HCT116 (cell line): ENCODE measurements around the gene ACTN4. TPM values are rescaled to one million over a fixed set of nuclear protein-coding genes. Genes with fewer than 3 reads are reported as not detected.

Source experiments
- ATAC-seq: fragments of 200-7000 bp; cut with Tn5 transposase; 2 replicates; pipeline ENCODE4 v1.9.1; 2020; ENCODE audit warnings: mild to moderate bottlenecking, moderate library complexity
- BruUV-seq: library from RNA; stranded (reverse); fragments of 400-500 nt; replicated peaks from 2 replicates; lab custom pipeline; 2021; lab: Mats Ljungman, UMichigan
- CTCF ChIA-PET: fragments of 300-600 bp; sonication (Branson Sonifier 250); formaldehyde crosslinking; loops from one replicate; lab custom pipeline; 2021; ENCODE audit warnings: antibody characterized with exemption; lab: Charles Lee
- POLR2A ChIA-PET: fragments of 300-600, 350-600 bp; sonication (Branson Sonifier 250); formaldehyde crosslinking; loops from one replicate; lab custom pipeline; 2021; ENCODE audit warnings: antibody characterized with exemption; lab: Charles Lee
- RAD21 ChIA-PET, 2 experiments: fragments of 300-600 bp; sonication (Branson Sonifier 250); formaldehyde crosslinking; loops; one replicate each; lab custom pipeline; 2023; ENCODE audit warnings: low total read pairs in 2 of 2; ENCODE audit not compliant: uncharacterized antibody in 2 of 2, unreplicated experiment in 2 of 2, low non-redundant PET in 1 of 2; lab: Charles Lee
- DNase-seq: peaks from one replicate; pipeline ENCODE4 v3.0.0-alpha.2; 2010; ENCODE audit warnings: low read depth, low spot score
- H2AFZ ChIP-seq: fragments of 200-600 bp; shearing (Covaris generic), sonication (generic); 2 replicates; pipeline ENCODE4 v1.6.1; 2017; ENCODE audit warnings: low read depth, mixed run types, mixed read lengths, antibody characterized with exemption, low read length; ENCODE audit not compliant: poor library complexity, severe bottlenecking
- H3K27ac ChIP-seq: 2 replicates; pipeline ENCODE4 v1.5.1; 2012; ENCODE audit warnings: low read depth, low read length
- H3K27me3 ChIP-seq: fragments of 200-600 bp; sonication (generic); 2 replicates; pipeline ENCODE4 v1.6.1; 2016; ENCODE audit warnings: mixed run types, low read length, mixed read lengths; ENCODE audit not compliant: insufficient read depth
- H3K36me3 ChIP-seq, 2 experiments: fragments of 200-500 bp in 1 of 2; fragments of 200-600 bp in 1 of 2; sonication (Bioruptor generic) in 1 of 2; sonication (generic) in 1 of 2; 2 replicates each; pipeline versions ENCODE4 v1.5.1 to v1.6.1; 2014 to 2016; ENCODE audit warnings: low read length in 2 of 2, inconsistent platforms in 1 of 2, mixed read lengths in 1 of 2, mixed run types in 1 of 2; ENCODE audit not compliant: insufficient read depth in 2 of 2, control insufficient read depth in 1 of 2
- H3K4me1 ChIP-seq, 2 experiments: fragments of 200-600 bp in 1 of 2; sonication (generic) in 1 of 2; 2 replicates each; pipeline versions ENCODE4 v1.5.1 to v1.6.1; 2012 to 2017; ENCODE audit warnings: low read length in 2 of 2, inconsistent platforms in 1 of 2, mild to moderate bottlenecking in 1 of 2, mixed read lengths in 1 of 2, mixed run types in 1 of 2, moderate library complexity in 1 of 2; ENCODE audit not compliant: insufficient read depth in 2 of 2, control insufficient read depth in 1 of 2
- H3K4me2 ChIP-seq: fragments of 200-600 bp; sonication (generic); 2 replicates; pipeline ENCODE4 v1.6.1; 2017; ENCODE audit warnings: mixed run types, low read length, mixed read lengths
- H3K4me3 ChIP-seq, 2 experiments: fragments of 200-600 bp in 1 of 2; sonication (generic) in 1 of 2; replicated peaks in 1 of 2; 2 replicates each; pipeline ENCODE4 v1.5.1; 2011 to 2016; ENCODE audit warnings: low read length in 2 of 2, control low read depth in 1 of 2, low read depth in 1 of 2, mild to moderate bottlenecking in 1 of 2, mixed read lengths in 1 of 2, mixed run types in 1 of 2
- H3K79me2 ChIP-seq: fragments of 200-600 bp; sonication (generic); 2 replicates; pipeline ENCODE4 v1.6.1; 2017; ENCODE audit warnings: mild to moderate bottlenecking, mixed run types, low read length, moderate library complexity, mixed read lengths; ENCODE audit not compliant: insufficient read depth
- H3K9ac ChIP-seq: fragments of 200-600 bp; sonication (generic); 2 replicates; pipeline ENCODE4 v1.6.1; 2016; ENCODE audit warnings: low read length, mixed read lengths
- H3K9me2 ChIP-seq: fragments of 200-600 bp; sonication (generic), shearing (Covaris generic); 2 replicates; pipeline ENCODE4 v1.6.1; 2017; ENCODE audit warnings: mixed run types, mild to moderate bottlenecking, moderate library complexity; ENCODE audit not compliant: insufficient read depth
- H3K9me3 ChIP-seq, 2 experiments: fragments of 200-500 bp in 1 of 2; fragments of 200-600 bp in 1 of 2; sonication (Bioruptor generic) in 1 of 2; sonication (generic) in 1 of 2; 2 replicates each; pipeline ENCODE4 v1.6.1; 2014 to 2017; ENCODE audit warnings: low read length in 2 of 2, mixed read lengths in 2 of 2, inconsistent platforms in 1 of 2, low read depth in 1 of 2, mild to moderate bottlenecking in 1 of 2, mixed run types in 1 of 2, moderate library complexity in 1 of 2; ENCODE audit not compliant: control insufficient read depth in 1 of 2, insufficient read depth in 1 of 2
- H4K20me1 ChIP-seq: fragments of 200-600 bp; sonication (generic), shearing (Covaris generic); 2 replicates; pipeline ENCODE4 v1.6.1; 2017; ENCODE audit warnings: mixed run types, mild to moderate bottlenecking, moderate library complexity; ENCODE audit not compliant: insufficient read depth
- CBX3 ChIP-seq: IDR thresholded peaks from 2 replicates; pipeline ENCODE4 v1.6.1; 2012; ENCODE audit warnings: low read depth
- CEBPB ChIP-seq: IDR thresholded peaks from 2 replicates; pipeline ENCODE4 v1.6.1; 2012; ENCODE audit warnings: low read depth
- EGR1 ChIP-seq: IDR thresholded peaks from 2 replicates; pipeline ENCODE4 v1.6.1; 2012; ENCODE audit warnings: low read depth
- ELF1 ChIP-seq: IDR thresholded peaks from 2 replicates; pipeline ENCODE4 v1.6.1; 2012; ENCODE audit warnings: low read depth, borderline replicate concordance
- EZH2 ChIP-seq: fragments of 200-600 bp; sonication (generic); IDR thresholded peaks from 2 replicates; pipeline ENCODE4 v1.6.1; 2017; ENCODE audit warnings: antibody characterized with exemption, mixed run types
- POLR2A ChIP-seq: IDR thresholded peaks from 2 replicates; pipeline ENCODE4 v1.7.0; 2011; ENCODE audit warnings: borderline replicate concordance; ENCODE audit not compliant: insufficient read depth, insufficient read length; ENCODE audit errors: extremely low read depth
- SIN3A ChIP-seq: IDR thresholded peaks from 2 replicates; pipeline ENCODE4 v1.6.1; 2012; ENCODE audit warnings: low read depth
- TCF7L2 ChIP-seq: IDR thresholded peaks from 2 replicates; pipeline ENCODE4 v1.7.0; 2011; ENCODE audit warnings: borderline replicate concordance, inconsistent platforms; ENCODE audit not compliant: insufficient read depth, insufficient read length; ENCODE audit errors: extremely low read depth
- YY1 ChIP-seq: IDR thresholded peaks from 2 replicates; pipeline ENCODE4 v1.6.1; 2011; ENCODE audit warnings: low read length, low read depth, moderate library complexity, mild to moderate bottlenecking; ENCODE audit not compliant: insufficient replicate concordance; ENCODE audit errors: extremely low read depth
- ZFX ChIP-seq: fragments of 450-650 bp; IDR thresholded peaks from 2 replicates; pipeline ENCODE4 v1.6.1; 2017
- ZNF274 ChIP-seq: fragments of 200-500 bp; sonication (Bioruptor generic); IDR thresholded peaks from 2 replicates; pipeline ENCODE4 v1.6.1; 2014; ENCODE audit warnings: mild to moderate bottlenecking, low read depth, low read length, inconsistent platforms
- intact Hi-C: fragments of 100-400 bp; cut with micrococcal nuclease; formaldehyde crosslinking; loops from 2 replicates; pipeline ENCODE4 v1.10.0; 2022
- total RNA-seq: library from RNA; stranded (reverse); gene quantifications from one replicate; pipeline ENCODE4 v1.2.1, GENCODE V29; 2021; ENCODE audit not compliant: unreplicated experiment
- TF ChIP-seq, protein P1 (sequence below): IDR thresholded peaks from 2 replicates; pipeline ENCODE4 v1.6.1; 2012

Gene ACTN4
- total RNA-seq, 1 experiment from 2014 or later: 651 TPM

DNA sequence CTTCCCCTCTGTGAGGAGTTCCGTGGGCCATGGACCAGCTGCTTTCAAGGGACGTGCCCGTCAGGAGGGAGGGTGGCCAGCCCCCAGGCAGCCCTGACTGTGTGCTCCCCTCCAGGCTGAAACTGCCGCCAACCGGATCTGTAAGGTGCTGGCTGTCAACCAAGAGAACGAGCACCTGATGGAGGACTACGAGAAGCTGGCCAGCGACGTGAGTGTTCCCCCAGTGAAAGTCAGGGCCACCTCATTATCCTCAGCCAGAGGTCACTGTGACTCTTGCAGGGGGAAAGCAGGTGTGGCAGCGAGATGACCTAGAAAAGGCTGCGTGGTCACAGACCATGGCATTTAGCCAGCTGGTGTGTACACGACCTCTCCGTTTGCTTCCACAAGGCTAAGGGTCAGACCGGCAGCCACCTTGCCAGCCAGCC, 66.9 kb downstream of the ACTN4 start:
- RAD21 ChIA-PET: no interaction called here
- POLR2A ChIA-PET: no interaction called here
- BruUV-seq: no TSS peak
- DNase-seq (no peak), ATAC-seq (no peak)
- Histone ChIP-seq H3K27ac (no peak overlapping the region), H3K27me3 (no peaks in the 10 kb centered on the region), H3K4me1 (no peaks in the 10 kb centered on the region; a peak in 1 of 4 replicates), H2AFZ (no peak overlapping the region), H3K36me3 (peaks cover 29 to 71% of the 10 kb centered on the region in 2 experiments), H3K9me2 (no peaks in the 10 kb centered on the region), H4K20me1 (no peaks in the 10 kb centered on the region), H3K4me3 (no peak overlapping the region), H3K79me2 (peaks cover 19% of the 10 kb centered on the region; the same call in 1 of the 2 replicates), H3K9me3 (no peaks in the 10 kb centered on the region), H3K4me2 (no peak overlapping the region), H3K9ac (no peak overlapping the region)
- intact Hi-C loops: no loop called here
- CTCF ChIA-PET: no interaction called here
- no peak for TF ChIP-seq EZH2

DNA sequence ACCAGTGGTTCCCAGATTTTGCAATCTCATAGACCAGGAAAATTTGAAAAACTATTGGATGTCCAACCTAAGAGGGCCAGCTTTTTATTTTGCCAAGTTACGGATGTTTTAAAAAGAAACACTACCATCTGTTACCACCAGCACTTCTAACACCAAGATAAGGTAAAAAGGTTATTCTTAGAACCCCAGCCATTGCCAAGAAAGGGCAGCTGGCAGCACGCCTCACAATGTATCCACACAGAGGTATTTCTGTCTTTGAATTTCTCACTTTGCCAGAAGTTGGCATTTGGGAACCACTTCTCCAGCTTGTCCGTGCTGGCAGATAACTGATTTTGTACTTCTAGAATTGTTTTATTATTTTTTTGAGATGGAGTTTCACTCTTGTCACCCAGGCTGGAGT, 68.1 kb downstream of the ACTN4 start:
- Histone ChIP-seq H2AFZ (no peak overlapping the region), H3K4me3 (no peak overlapping the region), H3K9me3 (no peaks in the 10 kb centered on the region), H3K36me3 (peaks cover 28 to 70% of the 10 kb centered on the region in 2 experiments), H3K9me2 (no peaks in the 10 kb centered on the region), H3K9ac (no peak overlapping the region), H3K27ac (no peak overlapping the region), H4K20me1 (no peaks in the 10 kb centered on the region), H3K27me3 (no peaks in the 10 kb centered on the region), H3K4me1 (no peaks in the 10 kb centered on the region; a peak in 1 of 4 replicates), H3K4me2 (no peak overlapping the region), H3K79me2 (peaks cover 21% of the 10 kb centered on the region; the same call in 1 of the 2 replicates)
- TF ChIP-seq ZNF274: no peak
- TF ChIP-seq ELF1: no peak
- no peak for TF ChIP-seq CBX3
- no peak for TF ChIP-seq EGR1
- no peak for TF ChIP-seq CEBPB
- no peak for TF ChIP-seq POLR2A
- no peak for TF ChIP-seq ZFX
- TF ChIP-seq EZH2: no peak
- no peak for TF ChIP-seq SIN3A
- TF ChIP-seq TCF7L2: no peak
- TF ChIP-seq, protein P1, sequence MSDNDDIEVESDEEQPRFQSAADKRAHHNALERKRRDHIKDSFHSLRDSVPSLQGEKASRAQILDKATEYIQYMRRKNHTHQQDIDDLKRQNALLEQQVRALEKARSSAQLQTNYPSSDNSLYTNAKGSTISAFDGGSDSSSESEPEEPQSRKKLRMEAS: no peak
- no peak for TF ChIP-seq YY1
- intact Hi-C loops: no loop called here
- CTCF ChIA-PET: no interaction called here
- POLR2A ChIA-PET: no interaction called here
- RAD21 ChIA-PET: interaction anchor here in 1 of 2 experiments (0.6 kb wide), 1 partner anchor 71 kb away, joined by 5 read pairs; no protein-coding TSS in a partner anchor
- BruUV-seq: no TSS peak
- no peak for ATAC-seq
- DNase-seq: no peak
